ENCODE data around the gene AAGAB. TPM values are rescaled to one million over a fixed set of nuclear protein-coding genes. Genes with fewer than 3 reads are reported as not detected.

Gene AAGAB
- polyA plus RNA-seq, 1 donor from 2014 or later, result 114 TPM

GRCh38 chr15:67170143-67170925 lies 84.1 kb downstream of the AAGAB start:
- Histone ChIP-seq H3K4me3 (ENCODE audit: low read length) (no peak overlapping the region), H3K79me2 (replicated peaks; ENCODE audit: insufficient read depth, low read length) (no peaks in the 10 kb centered on the region), H3K4me2 (ENCODE audit: low read length) (no peak overlapping the region), H3K9me2 (ENCODE audit: insufficient read depth, low read length) (no peaks in the 10 kb centered on the region), H3K9me3 (ENCODE audit: low read length) (no peaks in the 10 kb centered on the region), H3F3A (ENCODE audit: insufficient read depth, low read length, poor library complexity, severe bottlenecking) (no peaks in the 10 kb centered on the region), H3K27ac (ENCODE audit: low read length) (no peak overlapping the region), H3K27me3 (ENCODE audit: insufficient read depth, low read depth, low read length) (no peaks in the 10 kb centered on the region), H3K36me3 (ENCODE audit: insufficient read depth, low read length) (no peaks in the 10 kb centered on the region), H4K20me1 (ENCODE audit: insufficient read depth) (no peaks in the 10 kb centered on the region), H3K9ac (ENCODE audit: low read length) (no peak overlapping the region), H2AFZ (ENCODE audit: low read depth, low read length) (no peak overlapping the region)
- TF ChIP-seq EP300 (conservative IDR thresholded peaks at IDR 0.05; ENCODE audit: poor library complexity, severe bottlenecking), result no peak
- TF ChIP-seq, protein P1, sequence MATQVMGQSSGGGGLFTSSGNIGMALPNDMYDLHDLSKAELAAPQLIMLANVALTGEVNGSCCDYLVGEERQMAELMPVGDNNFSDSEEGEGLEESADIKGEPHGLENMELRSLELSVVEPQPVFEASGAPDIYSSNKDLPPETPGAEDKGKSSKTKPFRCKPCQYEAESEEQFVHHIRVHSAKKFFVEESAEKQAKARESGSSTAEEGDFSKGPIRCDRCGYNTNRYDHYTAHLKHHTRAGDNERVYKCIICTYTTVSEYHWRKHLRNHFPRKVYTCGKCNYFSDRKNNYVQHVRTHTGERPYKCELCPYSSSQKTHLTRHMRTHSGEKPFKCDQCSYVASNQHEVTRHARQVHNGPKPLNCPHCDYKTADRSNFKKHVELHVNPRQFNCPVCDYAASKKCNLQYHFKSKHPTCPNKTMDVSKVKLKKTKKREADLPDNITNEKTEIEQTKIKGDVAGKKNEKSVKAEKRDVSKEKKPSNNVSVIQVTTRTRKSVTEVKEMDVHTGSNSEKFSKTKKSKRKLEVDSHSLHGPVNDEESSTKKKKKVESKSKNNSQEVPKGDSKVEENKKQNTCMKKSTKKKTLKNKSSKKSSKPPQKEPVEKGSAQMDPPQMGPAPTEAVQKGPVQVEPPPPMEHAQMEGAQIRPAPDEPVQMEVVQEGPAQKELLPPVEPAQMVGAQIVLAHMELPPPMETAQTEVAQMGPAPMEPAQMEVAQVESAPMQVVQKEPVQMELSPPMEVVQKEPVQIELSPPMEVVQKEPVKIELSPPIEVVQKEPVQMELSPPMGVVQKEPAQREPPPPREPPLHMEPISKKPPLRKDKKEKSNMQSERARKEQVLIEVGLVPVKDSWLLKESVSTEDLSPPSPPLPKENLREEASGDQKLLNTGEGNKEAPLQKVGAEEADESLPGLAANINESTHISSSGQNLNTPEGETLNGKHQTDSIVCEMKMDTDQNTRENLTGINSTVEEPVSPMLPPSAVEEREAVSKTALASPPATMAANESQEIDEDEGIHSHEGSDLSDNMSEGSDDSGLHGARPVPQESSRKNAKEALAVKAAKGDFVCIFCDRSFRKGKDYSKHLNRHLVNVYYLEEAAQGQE (IDR thresholded peaks at IDR 0.05; ENCODE audit: borderline replicate concordance), result no peak
- no peak for TF ChIP-seq TAF1 (IDR thresholded peaks at IDR 0.05; ENCODE audit: low read depth)
- no peak for TF ChIP-seq RAD21 (conservative IDR thresholded peaks at IDR 0.05)
- TF ChIP-seq MXI1 (conservative IDR thresholded peaks at IDR 0.05; ENCODE audit: poor library complexity, severe bottlenecking), result no peak
- TF ChIP-seq CTCF (IDR thresholded peaks at IDR 0.05; ENCODE audit: poor library complexity, severe bottlenecking), result no peak
- no peak for TF ChIP-seq POLR2AphosphoS5 (IDR thresholded peaks at IDR 0.05)
- TF ChIP-seq EZH2 (IDR thresholded peaks at IDR 0.05; ENCODE audit: borderline replicate concordance, insufficient read depth, low read length, poor library complexity, severe bottlenecking), result no peak
- TF ChIP-seq SMC3 (conservative IDR thresholded peaks at IDR 0.05; ENCODE audit: poor library complexity), result no peak

- no peak overlapping the region for H3K9ac ChIP-seq (ENCODE audit: low read length)
- no peak overlapping the region for H3K27ac ChIP-seq (ENCODE audit: low read length)
- no peak overlapping the region for H3K4me2 ChIP-seq (ENCODE audit: low read length)
- no peaks in the 10 kb centered on the region for H3K36me3 ChIP-seq (ENCODE audit: insufficient read depth, low read length)
- no peaks in the 10 kb centered on the region for H3K79me2 ChIP-seq (replicated peaks; ENCODE audit: insufficient read depth, low read length)
- H4K20me1 ChIP-seq (ENCODE audit: insufficient read depth), result no peaks in the 10 kb centered on the region
- TF ChIP-seq RAD21 (conservative IDR thresholded peaks at IDR 0.05), result no peak
- no peak for TF ChIP-seq POLR2AphosphoS5 (IDR thresholded peaks at IDR 0.05)
- TF ChIP-seq CTCF (IDR thresholded peaks at IDR 0.05; ENCODE audit: poor library complexity, severe bottlenecking), result no peak
- TF ChIP-seq, protein P1 (IDR thresholded peaks at IDR 0.05; ENCODE audit: borderline replicate concordance), result no peak
- no peak for TF ChIP-seq TAF1 (IDR thresholded peaks at IDR 0.05; ENCODE audit: low read depth)
- no peak for TF ChIP-seq EP300 (conservative IDR thresholded peaks at IDR 0.05; ENCODE audit: poor library complexity, severe bottlenecking)
- no peak for TF ChIP-seq EZH2 (IDR thresholded peaks at IDR 0.05; ENCODE audit: borderline replicate concordance, insufficient read depth, low read length, poor library complexity, severe bottlenecking)
- TF ChIP-seq MXI1 (conservative IDR thresholded peaks at IDR 0.05; ENCODE audit: poor library complexity, severe bottlenecking), result no peak
- no peak for TF ChIP-seq SMC3 (conservative IDR thresholded peaks at IDR 0.05; ENCODE audit: poor library complexity)
- no peaks in the 10 kb centered on the region for H3F3A ChIP-seq (ENCODE audit: insufficient read depth, low read length, poor library complexity, severe bottlenecking)
- no peaks in the 10 kb centered on the region for H3K27me3 ChIP-seq (ENCODE audit: insufficient read depth, low read depth, low read length)
- H2AFZ ChIP-seq (ENCODE audit: low read depth, low read length), result no peak overlapping the region
- H3K9me3 ChIP-seq (ENCODE audit: low read length), result no peaks in the 10 kb centered on the region
- no peaks in the 10 kb centered on the region for H3K9me2 ChIP-seq (ENCODE audit: insufficient read depth, low read length)
- H3K4me3 ChIP-seq (ENCODE audit: low read length), result no peak overlapping the region
Observed at GRCh38 chr15:67168694-67169093, 85.8 kb downstream of the AAGAB start.

Data from neural cell (in vitro differentiated cells).